ENCODE results near the gene OR1J2. TPM values are rescaled to one million over a fixed set of nuclear protein-coding genes. Genes with fewer than 3 reads are reported as not detected.
"Not testable (repeated sequence)": the region's sequence is repeated elsewhere in the genome, so short reads cannot be mapped to it uniquely, and the experiment has no call there.

Gene OR1J2
- total RNA-seq, 1 experiment from 2014 or later, result not detected

GRCh38 chr9:122526602-122527001, 16.0 kb downstream of the OR1J2 start:
- no TSS peak for BruUV-seq (replicated peaks)
- H3K4me3 Mint-ChIP-seq (ENCODE audit: unreplicated experiment), result no peak overlapping the region
- H3K36me3 Mint-ChIP-seq (ENCODE audit: insufficient read depth, unreplicated experiment), result no peaks in the 10 kb centered on the region
- peaks cover 6% of the 10 kb centered on the region for H3K4me1 Mint-ChIP-seq (ENCODE audit: insufficient read depth, unreplicated experiment)
- peaks cover 46% of the 10 kb centered on the region for H3K27me3 Mint-ChIP-seq (ENCODE audit: insufficient read depth, unreplicated experiment)
- CTCF ChIA-PET, result interaction anchor here (1.1 kb wide), 1 partner anchor 28 kb away, joined by 4 read pairs; no protein-coding TSS in a partner anchor
- no peaks in the 10 kb centered on the region for H3K9me3 Mint-ChIP-seq (ENCODE audit: unreplicated experiment)
- DNase-seq (ENCODE audit: unreplicated experiment), result no peak
- POLR2A ChIA-PET, result no interaction called here
- intact Hi-C loops (cut with micrococcal nuclease), result no loop called here
- H3K27ac Mint-ChIP-seq (ENCODE audit: low read depth, unreplicated experiment), result no peak overlapping the region
- TF ChIP-seq CTCF (IDR thresholded peaks at IDR 0.05; ENCODE audit: unreplicated experiment), result no peak

GRCh38 chr9:122527193-122527592, 16.6 kb downstream of the OR1J2 start, which contains the start of gene OR1N1:
Gene OR1N1, minus strand, starts transcription at chr9:122527293. Its CDS starts 0 bp downstream, at chr9:122527293.
- intact Hi-C loops (cut with micrococcal nuclease), result no loop called here
- no peak within 1 kb of the TSS for H3K27ac Mint-ChIP-seq (ENCODE audit: low read depth, unreplicated experiment)
- H3K36me3 Mint-ChIP-seq (ENCODE audit: insufficient read depth, unreplicated experiment), result no peaks in the 10 kb centered on the region
- no peak within 1 kb of the TSS for H3K4me3 Mint-ChIP-seq (ENCODE audit: unreplicated experiment)
- no peaks in the 10 kb centered on the region for H3K9me3 Mint-ChIP-seq (ENCODE audit: unreplicated experiment)
- BruUV-seq (replicated peaks), result no TSS peak
- ChIA-PET CTCF (no interaction called here), POLR2A (no interaction called here)
- TF ChIP-seq CTCF (IDR thresholded peaks at IDR 0.05; ENCODE audit: unreplicated experiment), result no peak
- peaks cover 6% of the 10 kb centered on the region for H3K4me1 Mint-ChIP-seq (ENCODE audit: insufficient read depth, unreplicated experiment)
- DNase-seq (ENCODE audit: unreplicated experiment), result peak; percentile 3
- H3K27me3 Mint-ChIP-seq (ENCODE audit: insufficient read depth, unreplicated experiment), result peaks cover 46% of the 10 kb centered on the region

GRCh38 chr9:122531157-122531556, 20.6 kb downstream of the OR1J2 start:
- CTCF ChIA-PET, result interaction anchor here (0.6 kb wide), 1 partner anchor 29 kb away, joined by 3 read pairs; no protein-coding TSS in a partner anchor
- H3K9me3 Mint-ChIP-seq (ENCODE audit: unreplicated experiment); H3K4me3 Mint-ChIP-seq (ENCODE audit: unreplicated experiment); POLR2A ChIA-PET; H3K27ac Mint-ChIP-seq (ENCODE audit: low read depth, unreplicated experiment); DNase-seq (ENCODE audit: unreplicated experiment); BruUV-seq (replicated peaks); H3K36me3 Mint-ChIP-seq (ENCODE audit: insufficient read depth, unreplicated experiment); intact Hi-C loops (cut with micrococcal nuclease): not testable (repeated sequence)
- H3K4me1 Mint-ChIP-seq (ENCODE audit: insufficient read depth, unreplicated experiment), result peaks cover 12% of the 10 kb centered on the region
- peaks cover 58% of the 10 kb centered on the region for H3K27me3 Mint-ChIP-seq (ENCODE audit: insufficient read depth, unreplicated experiment)

- H3K4me3 Mint-ChIP-seq (ENCODE audit: unreplicated experiment), result no peak overlapping the region
- H3K9me3 Mint-ChIP-seq (ENCODE audit: unreplicated experiment), result peaks cover 9% of the 10 kb centered on the region
- H3K27me3 Mint-ChIP-seq (ENCODE audit: insufficient read depth, unreplicated experiment), result peaks cover 28% of the 10 kb centered on the region
- ChIA-PET CTCF (interaction anchor here (1.0 kb wide), 1 partner anchor 15 kb away, joined by 3 read pairs; no protein-coding TSS in a partner anchor), POLR2A (no interaction called here)
- no peak overlapping the region for H3K27ac Mint-ChIP-seq (ENCODE audit: low read depth, unreplicated experiment)
- H3K36me3 Mint-ChIP-seq (ENCODE audit: insufficient read depth, unreplicated experiment), result no peaks in the 10 kb centered on the region
- TF ChIP-seq CTCF (IDR thresholded peaks at IDR 0.05; ENCODE audit: unreplicated experiment), result no peak
- BruUV-seq (replicated peaks), result no TSS peak
- intact Hi-C loops (cut with micrococcal nuclease), result no loop called here
- no peak for DNase-seq (ENCODE audit: unreplicated experiment)
- peaks cover 6% of the 10 kb centered on the region for H3K4me1 Mint-ChIP-seq (ENCODE audit: insufficient read depth, unreplicated experiment)
Observed at GRCh38 chr9:122536134-122536533, 25.5 kb downstream of the OR1J2 start.

- POLR2A ChIA-PET, result interaction anchor here (0.6 kb wide), 1 partner anchor 19 kb away, joined by 4 read pairs; no protein-coding TSS in a partner anchor
- H3K9me3 Mint-ChIP-seq (ENCODE audit: unreplicated experiment); H3K27ac Mint-ChIP-seq (ENCODE audit: low read depth, unreplicated experiment); DNase-seq (ENCODE audit: unreplicated experiment); H3K4me1 Mint-ChIP-seq (ENCODE audit: insufficient read depth, unreplicated experiment); intact Hi-C loops (cut with micrococcal nuclease); BruUV-seq (replicated peaks); H3K36me3 Mint-ChIP-seq (ENCODE audit: insufficient read depth, unreplicated experiment); H3K4me3 Mint-ChIP-seq (ENCODE audit: unreplicated experiment): not testable (repeated sequence)
- CTCF ChIA-PET, result interaction anchor here (0.8 to 1.0 kb wide), 2 partner anchors 14 to 39 kb away, joined by 3 read pairs; no protein-coding TSS in a partner anchor
- peaks cover 28% of the 10 kb centered on the region for H3K27me3 Mint-ChIP-seq (ENCODE audit: insufficient read depth, unreplicated experiment)
Observed at GRCh38 chr9:122537066-122537465, 26.5 kb downstream of the OR1J2 start.
